PFSK-1 (cell line): ENCODE measurements around the gene PRR20C.
"Not testable (repeated sequence)": the region's sequence is repeated elsewhere in the genome, so short reads cannot be mapped to it uniquely, and the experiment has no call there.

ENCODE experiments used
- FOXP2 ChIP-seq: optimal IDR thresholded peaks from 2 replicates; pipeline ENCODE3; 2011; ENCODE audit warnings: borderline replicate concordance, control low read depth, inconsistent platforms; ENCODE audit not compliant: insufficient read depth; ENCODE audit errors: extremely low read length, extremely low read depth
- POLR2AphosphoS5 ChIP-seq: IDR thresholded peaks from 2 replicates; pipeline ENCODE4 v1.6.1; 2012; ENCODE audit warnings: low read depth, mild to moderate bottlenecking, control low read depth, low read length, moderate library complexity
- REST ChIP-seq, 2 experiments: IDR thresholded peaks; 2 replicates each; pipeline versions ENCODE4 v1.6.1 to v1.8.0; 2011 to 2012; ENCODE audit warnings: low read depth in 2 of 2, low read length in 2 of 2, control low read depth in 1 of 2, inconsistent platforms in 1 of 2, mild to moderate bottlenecking in 1 of 2, moderate library complexity in 1 of 2; ENCODE audit not compliant: insufficient read depth in 1 of 2
- SIN3A ChIP-seq: IDR thresholded peaks from 2 replicates; pipeline ENCODE4 v1.6.1; 2012; ENCODE audit warnings: mild to moderate bottlenecking, low read length, moderate library complexity, borderline replicate concordance; ENCODE audit not compliant: insufficient read depth
- TAF1 ChIP-seq: IDR thresholded peaks from 2 replicates; pipeline ENCODE4 v1.6.1; 2012; ENCODE audit warnings: low read length, control low read depth, borderline replicate concordance; ENCODE audit not compliant: insufficient read depth

Gene PRR20C

GRCh38 chr13:57138988-57139387, 14.9 kb upstream of the PRR20C start:
- no peak for TF ChIP-seq POLR2AphosphoS5
- no peak for TF ChIP-seq FOXP2
- TF ChIP-seq TAF1: no peak
- no peak for TF ChIP-seq SIN3A
- TF ChIP-seq REST (IDR thresholded peaks at IDR 0.05; ENCODE audit: insufficient read depth in 1 of 2, low read depth in 2 of 2, low read length in 2 of 2): no peak

GRCh38 chr13:57140235-57140968, 13.5 kb upstream of the PRR20C start, which contains the start of gene PRR20A:
Gene PRR20A, plus strand, starts transcription at chr13:57140918. Its CDS starts 387 bp downstream, at chr13:57141305.
- TF ChIP-seq POLR2AphosphoS5; SIN3A; REST (IDR thresholded peaks at IDR 0.05; ENCODE audit: insufficient read depth in 1 of 2, low read depth in 2 of 2, low read length in 2 of 2): not testable (repeated sequence)

GRCh38 chr13:57147188-57147587, 6.7 kb upstream of the PRR20C start, which contains the start of gene PRR20B:
Gene PRR20B, plus strand, starts transcription at chr13:57147488. Its CDS starts 387 bp downstream, at chr13:57147875.
- not testable (repeated sequence) for TF ChIP-seq FOXP2; REST (IDR thresholded peaks at IDR 0.05; ENCODE audit: insufficient read depth in 1 of 2, low read depth in 2 of 2, low read length in 2 of 2); POLR2AphosphoS5

- TF ChIP-seq REST (IDR thresholded peaks at IDR 0.05; ENCODE audit: insufficient read depth in 1 of 2, low read depth in 2 of 2, low read length in 2 of 2); POLR2AphosphoS5; FOXP2: not testable (repeated sequence)
Observed at GRCh38 chr13:57160332-57160731, 6.5 kb downstream of the PRR20C start, which contains the start of gene PRR20D. Gene PRR20D, plus strand, starts transcription at chr13:57160632. Its CDS starts 387 bp downstream, at chr13:57161019.

- not testable (repeated sequence) for TF ChIP-seq SIN3A; TAF1; REST (IDR thresholded peaks at IDR 0.05; ENCODE audit: insufficient read depth in 1 of 2, low read depth in 2 of 2, low read length in 2 of 2)
Observed at GRCh38 chr13:57166897-57167296, 13.0 kb downstream of the PRR20C start, which contains the start of gene PRR20E. Gene PRR20E, plus strand, starts transcription at chr13:57167197. Its CDS starts 387 bp downstream, at chr13:57167584.
